K562 (cell line): ENCODE measurements around the gene FKBP8. TPM values are rescaled to one million over a fixed set of nuclear protein-coding genes. Genes with fewer than 3 reads are reported as not detected.

ENCODE experiments used
- E2F3 ChIP-seq: fragments of 250-450 bp; sonication (Bioruptor Pico); IDR thresholded peaks from 2 replicates; pipeline ENCODE4 v1.4.0; 2020; ENCODE audit warnings: mild to moderate bottlenecking
- ESRRA ChIP-seq: fragments of 450-650 bp; IDR thresholded peaks from 2 replicates; pipeline ENCODE4 v1.6.1; 2014; ENCODE audit warnings: low read depth, mild to moderate bottlenecking, moderate library complexity, borderline replicate concordance
- FOXK2 ChIP-seq, 2 experiments: fragments of 450-650 bp; IDR thresholded peaks in 1 of 2; conservative IDR thresholded peaks in 1 of 2; 2 replicates each; pipeline ENCODE4 v1.6.1; 2016; ENCODE audit warnings: low read depth in 2 of 2, mild to moderate bottlenecking in 1 of 2
- GABPB2 ChIP-seq: fragments of 250-450 bp; sonication (Bioruptor Pico); conservative IDR thresholded peaks from 2 replicates; pipeline ENCODE4 v1.5.1; 2021; ENCODE audit warnings: mild to moderate bottlenecking
- KLF13 ChIP-seq: fragments of 450-650 bp; IDR thresholded peaks from 2 replicates; pipeline ENCODE4 v1.6.1; 2016; ENCODE audit warnings: missing genetic modification characterization, low read depth, mild to moderate bottlenecking, missing compliant biosample characterization, moderate library complexity, borderline replicate concordance
- MAFK ChIP-seq: IDR thresholded peaks from 2 replicates; pipeline ENCODE4 v1.6.1; 2011; ENCODE audit warnings: low read length, improper control_type of control experiment
- PRMT5 ChIP-seq: sonication (generic); formaldehyde crosslinking; IDR thresholded peaks from 2 replicates; pipeline ENCODE4 v1.5.0; 2020; ENCODE audit warnings: missing genetic modification reagents
- RAD51 ChIP-seq: fragments of 450-650 bp; IDR thresholded peaks from 2 replicates; pipeline ENCODE4 v1.7.1; 2016; ENCODE audit warnings: low read depth, mild to moderate bottlenecking, borderline replicate concordance
- RFX5 ChIP-seq: IDR thresholded peaks from 2 replicates; pipeline ENCODE4 v1.6.1; 2011; ENCODE audit warnings: low read depth, mild to moderate bottlenecking, improper control_type of control experiment, low read length
- SAFB ChIP-seq: fragments of 200-400 bp; formaldehyde crosslinking; IDR thresholded peaks from 2 replicates; pipeline ENCODE4 v1.6.1; 2017; ENCODE audit warnings: low read depth, low read length, borderline replicate concordance
- SREBF2 ChIP-seq: sonication (generic); formaldehyde crosslinking; IDR thresholded peaks from 2 replicates; pipeline ENCODE4 v1.4.0; 2020; ENCODE audit warnings: mild to moderate bottlenecking, missing genetic modification reagents
- STAT5B ChIP-seq: fragments of 250-450 bp; sonication (Bioruptor Pico); IDR thresholded peaks from 2 replicates; pipeline ENCODE4 v1.8.0; 2021; ENCODE audit warnings: mild to moderate bottlenecking, inconsistent platforms
- TAF9B ChIP-seq: fragments of 450-650 bp; IDR thresholded peaks from 2 replicates; pipeline ENCODE4 v1.6.1; 2018; ENCODE audit warnings: mild to moderate bottlenecking; ENCODE audit not compliant: partially characterized antibody
- TFAM ChIP-seq: fragments of 250-450 bp; sonication (Bioruptor Pico); conservative IDR thresholded peaks from 2 replicates; pipeline ENCODE4 v1.5.0; 2021; ENCODE audit warnings: mild to moderate bottlenecking, moderate library complexity
- THRB ChIP-seq: fragments of 450-650 bp; formaldehyde crosslinking; conservative IDR thresholded peaks from 2 replicates; pipeline ENCODE4 v1.4.0; 2022; ENCODE audit warnings: mild to moderate bottlenecking, missing genetic modification characterization
- ZBTB12 ChIP-seq: fragments of 250-450 bp; sonication (Bioruptor Pico); IDR thresholded peaks from 2 replicates; pipeline ENCODE4 v1.4.0; 2020
- ZFP30 ChIP-seq: fragments of 250-450 bp; sonication (Bioruptor Pico); IDR thresholded peaks from 2 replicates; pipeline ENCODE4 v1.8.0; 2022; ENCODE audit warnings: moderate library complexity, mild to moderate bottlenecking, inconsistent platforms, borderline replicate concordance
- ZFP36 ChIP-seq: fragments of 150-350 bp; IDR thresholded peaks from 2 replicates; pipeline ENCODE4 v1.6.1; 2018; ENCODE audit warnings: low read length, low read depth; ENCODE audit not compliant: partially characterized antibody
- ZNF324 ChIP-seq: fragments of 250-450 bp; sonication (Bioruptor Pico); IDR thresholded peaks from 2 replicates; pipeline ENCODE4 v1.4.0; 2020; ENCODE audit warnings: mild to moderate bottlenecking
- ZNF696 ChIP-seq: fragments of 250-450 bp; sonication (Bioruptor Pico); conservative IDR thresholded peaks from 2 replicates; pipeline ENCODE4 v1.4.0; 2020; ENCODE audit warnings: mild to moderate bottlenecking, moderate library complexity
- polyA plus RNA-seq, 8 experiments: library from polyadenylated mRNA; depleted of rRNA in 4 of 8; stranded (reverse) in 5 of 8; unstranded in 3 of 8; fragments of >200 nt; fragmentation: Nextera tagmentation in 2 of 8; fragmentation: Illumina TruSeq in 1 of 8; extraction: Ambion mirVana in 2 of 8; extraction: Trizol in 1 of 8; gene quantifications; 2 replicates each; pipeline versions ENCODE4 v1.2.1 to v1.2.3, GENCODE V29; 2011 to 2014; ENCODE audit warnings: inconsistent platforms in 1 of 8, missing spikeins in 1 of 8
- total RNA-seq, 7 experiments: library from RNA; depleted of rRNA in 6 of 7; stranded (reverse); fragments of >200 nt in 6 of 7; fragmentation: Illumina TruSeq in 2 of 7; extraction: Trizol in 2 of 7; gene quantifications; 2 replicates each; pipeline versions ENCODE4 v1.2.1 to v1.2.3, GENCODE V29; 2011 to 2021; ENCODE audit warnings: low replicate concordance in 1 of 7
- TF ChIP-seq, protein P1 (sequence below): fragments of 450-650 bp; IDR thresholded peaks from 2 replicates; pipeline ENCODE4 v1.6.1; 2016; ENCODE audit warnings: borderline replicate concordance
- TF ChIP-seq, protein P2 (sequence below), 2 experiments: IDR thresholded peaks; 2 replicates each; pipeline ENCODE4 v1.6.1; 2011; ENCODE audit warnings: borderline replicate concordance in 1 of 2, control low read depth in 1 of 2, low read depth in 1 of 2, low read length in 1 of 2, mild to moderate bottlenecking in 1 of 2, mixed read lengths in 1 of 2, moderate library complexity in 1 of 2; ENCODE audit not compliant: insufficient read depth in 1 of 2, insufficient read length in 1 of 2, poor library complexity in 1 of 2, severe bottlenecking in 1 of 2; ENCODE audit errors: extremely low read depth in 1 of 2

The FKBP8 gene
- total and polyA plus RNA-seq, 9 of the 15 experiments (the other 6 are each of a cell fraction or from before 2014, with no cell fraction given), result 0.46 to 236 (median 104) TPM

DNA sequence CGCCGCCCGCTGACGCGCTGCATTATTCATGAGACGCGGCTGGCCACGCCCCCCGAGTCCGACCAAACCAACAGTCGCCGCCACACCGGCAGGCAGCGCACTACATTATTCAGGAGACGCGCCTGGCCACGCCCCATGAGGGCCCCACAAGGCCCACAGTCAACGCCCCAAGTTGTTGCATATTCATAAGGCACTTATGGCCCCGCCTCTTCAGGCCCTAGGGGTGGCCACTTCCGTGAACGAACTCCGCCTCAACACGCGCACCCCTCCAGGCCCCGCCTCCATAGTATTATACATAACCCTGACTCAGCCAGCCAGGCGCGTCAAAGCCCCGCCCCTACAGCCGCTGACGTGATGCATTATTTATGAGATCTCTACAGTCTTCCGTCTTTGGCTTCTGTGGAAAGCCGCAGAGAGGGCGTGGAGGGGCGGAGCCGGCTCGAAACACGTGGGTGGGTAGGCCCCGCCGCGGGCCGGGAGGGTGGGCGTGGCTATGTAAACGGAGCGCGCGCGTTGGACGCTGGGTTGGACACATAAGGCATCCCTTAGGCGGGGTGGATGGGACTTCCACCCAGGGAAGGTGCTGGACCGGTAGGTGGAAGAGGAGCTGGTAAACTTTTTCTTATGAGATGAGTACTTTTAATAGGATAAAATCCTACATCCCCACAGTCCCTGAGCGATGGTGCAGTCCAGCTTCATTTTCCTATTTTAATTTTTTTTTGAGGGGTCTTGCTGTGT lies 21.1 kb downstream of the FKBP8 start (continued):
- TF ChIP-seq, protein P1, sequence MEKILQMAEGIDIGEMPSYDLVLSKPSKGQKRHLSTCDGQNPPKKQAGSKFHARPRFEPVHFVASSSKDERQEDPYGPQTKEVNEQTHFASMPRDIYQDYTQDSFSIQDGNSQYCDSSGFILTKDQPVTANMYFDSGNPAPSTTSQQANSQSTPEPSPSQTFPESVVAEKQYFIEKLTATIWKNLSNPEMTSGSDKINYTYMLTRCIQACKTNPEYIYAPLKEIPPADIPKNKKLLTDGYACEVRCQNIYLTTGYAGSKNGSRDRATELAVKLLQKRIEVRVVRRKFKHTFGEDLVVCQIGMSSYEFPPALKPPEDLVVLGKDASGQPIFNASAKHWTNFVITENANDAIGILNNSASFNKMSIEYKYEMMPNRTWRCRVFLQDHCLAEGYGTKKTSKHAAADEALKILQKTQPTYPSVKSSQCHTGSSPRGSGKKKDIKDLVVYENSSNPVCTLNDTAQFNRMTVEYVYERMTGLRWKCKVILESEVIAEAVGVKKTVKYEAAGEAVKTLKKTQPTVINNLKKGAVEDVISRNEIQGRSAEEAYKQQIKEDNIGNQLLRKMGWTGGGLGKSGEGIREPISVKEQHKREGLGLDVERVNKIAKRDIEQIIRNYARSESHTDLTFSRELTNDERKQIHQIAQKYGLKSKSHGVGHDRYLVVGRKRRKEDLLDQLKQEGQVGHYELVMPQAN, result peak; percentile 38; the same call in 1 of the 2 replicates
- TF ChIP-seq ZFP36 (no peak), E2F3 (CRISPR knock-in tag) (no peak), RAD51 (peak; percentile 71), GABPB2 (CRISPR knock-in tag) (no peak), THRB (CRISPR knock-in tag) (no peak), ZNF324 (CRISPR knock-in tag) (no peak), SREBF2 (no peak), RFX5 (no peak), MAFK (peak; percentile 56; the same call in 1 of the 2 replicates), SAFB (peak; percentile 82; the same call in 1 of the 2 replicates), KLF13 (tag) (no peak), ZBTB12 (CRISPR knock-in tag) (peak; percentile 39; the same call in 1 of the 2 replicates), FOXK2 (conservative IDR thresholded peaks at IDR 0.05 in 1 of 2, IDR thresholded peaks at IDR 0.05 in 1 of 2; ENCODE audit: low read depth in 2 of 2) (peak; percentile 78 to 92; a peak in 3 of 4 replicates), PRMT5 (no peak), ZFP30 (no peak), TAF9B (no peak), TFAM (CRISPR knock-in tag) (no peak), ESRRA (peak; percentile 70; the same call in 1 of the 2 replicates), ZNF696 (CRISPR knock-in tag) (no peak), STAT5B (CRISPR knock-in tag) (no peak)
- TF ChIP-seq, protein P2, sequence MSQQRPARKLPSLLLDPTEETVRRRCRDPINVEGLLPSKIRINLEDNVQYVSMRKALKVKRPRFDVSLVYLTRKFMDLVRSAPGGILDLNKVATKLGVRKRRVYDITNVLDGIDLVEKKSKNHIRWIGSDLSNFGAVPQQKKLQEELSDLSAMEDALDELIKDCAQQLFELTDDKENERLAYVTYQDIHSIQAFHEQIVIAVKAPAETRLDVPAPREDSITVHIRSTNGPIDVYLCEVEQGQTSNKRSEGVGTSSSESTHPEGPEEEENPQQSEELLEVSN (IDR thresholded peaks at IDR 0.05; ENCODE audit: borderline replicate concordance in 1 of 2, extremely low read depth in 1 of 2, insufficient read depth in 1 of 2, insufficient read length in 1 of 2, low read depth in 1 of 2, low read length in 1 of 2, poor library complexity in 1 of 2, severe bottlenecking in 1 of 2), result no peak
